KBM-7 (cell line): ENCODE results near the gene PLXNA3.
"Not testable (repeated sequence)": the region's sequence is repeated elsewhere in the genome, so short reads cannot be mapped to it uniquely, and the experiment has no call there.

Experiments
- DNase-seq: peaks from one replicate; pipeline ENCODE4 v3.0.0-alpha.2; 2015
- in situ Hi-C: fragments of 300-500 bp; cut with MboI; formaldehyde crosslinking; loops from 2 replicates; pipeline ENCODE4 v1.14.3; 2020; ENCODE audit warnings: low sequenced_read_pairs, low pct_unique_long_range_greater_than_20kb, mixed read lengths

The PLXNA3 gene

GRCh38 chrX:154489182-154489581 lies 31.1 kb downstream of the PLXNA3 start:
- no peak for DNase-seq
- in situ Hi-C loops = no loop called here

- peak; percentile 43 for DNase-seq
- in situ Hi-C loops = no loop called here
These were observed 31.9 kb downstream of the PLXNA3 start for GRCh38 chrX:154490021-154490413.

GRCh38 chrX:154490414-154491083 lies 32.5 kb downstream of the PLXNA3 start, which contains the start of gene SLC10A3:
TSS of gene SLC10A3 (minus strand) at chrX:154490629. CDS start at chrX:154488940, 1,689 bp downstream.
- DNase-seq = peak; percentile 97
- in situ Hi-C loops = no loop called here

GRCh38 chrX:154494715-154495114 lies 36.6 kb downstream of the PLXNA3 start:
- in situ Hi-C loops = no loop called here
- no peak for DNase-seq

- in situ Hi-C loops = no loop called here
- no peak for DNase-seq
These were observed 37.4 kb downstream of the PLXNA3 start for GRCh38 chrX:154495472-154495922.

GRCh38 chrX:154496591-154497137 lies 38.6 kb downstream of the PLXNA3 start:
- in situ Hi-C loops, DNase-seq: not testable (repeated sequence)

- in situ Hi-C loops, DNase-seq: not testable (repeated sequence)
These were observed 43.3 kb downstream of the PLXNA3 start for GRCh38 chrX:154501423-154501822.

GRCh38 chrX:154502098-154502497 lies 44.0 kb downstream of the PLXNA3 start:
- no peak for DNase-seq
- in situ Hi-C loops = no loop called here

GRCh38 chrX:154502989-154503388 lies 44.9 kb downstream of the PLXNA3 start:
- in situ Hi-C loops = no loop called here
- DNase-seq = no peak

- no peak for DNase-seq
- in situ Hi-C loops = no loop called here
These were observed 47.7 kb downstream of the PLXNA3 start for GRCh38 chrX:154505734-154506133.

GRCh38 chrX:154506483-154507332 lies 48.6 kb downstream of the PLXNA3 start:
- in situ Hi-C loops = no loop called here
- DNase-seq = no peak

GRCh38 chrX:154507673-154508383 lies 49.7 kb downstream of the PLXNA3 start:
- no peak for DNase-seq
- in situ Hi-C loops = no loop called here

- in situ Hi-C loops = no loop called here
- DNase-seq = no peak
These were observed 50.3 kb downstream of the PLXNA3 start for GRCh38 chrX:154508384-154508745.

GRCh38 chrX:154509455-154509854 lies 51.4 kb downstream of the PLXNA3 start:
- in situ Hi-C loops = no loop called here
- DNase-seq = no peak

- no peak for DNase-seq
- in situ Hi-C loops = no loop called here
These were observed 53.7 kb downstream of the PLXNA3 start for GRCh38 chrX:154511761-154512160.

GRCh38 chrX:154512879-154513553 lies 54.9 kb downstream of the PLXNA3 start:
- in situ Hi-C loops = no loop called here

GRCh38 chrX:154513716-154514115 lies 55.6 kb downstream of the PLXNA3 start:
- DNase-seq = no peak
- in situ Hi-C loops = no loop called here

More at GRCh38 chrX:154512879-154513553, 54.9 kb downstream of the PLXNA3 start:
- DNase-seq = no peak

GRCh38 chrX:154515090-154515965 lies 57.2 kb downstream of the PLXNA3 start:
- in situ Hi-C loops = no loop called here
- DNase-seq = peak; percentile 68
